HCT116 (cell line): Measurements from ENCODE around the gene BBS2. TPM values are rescaled to one million over a fixed set of nuclear protein-coding genes. Genes with fewer than 3 reads are reported as not detected.

Experiments
- ATAC-seq: fragments of 200-7000 bp; cut with Tn5 transposase; 2 replicates; pipeline ENCODE4 v1.9.1; 2020; ENCODE audit warnings: mild to moderate bottlenecking, moderate library complexity
- BruUV-seq: library from RNA; stranded (reverse); fragments of 400-500 nt; replicated peaks from 2 replicates; lab custom pipeline; 2021; lab: Mats Ljungman, UMichigan
- CTCF ChIA-PET: fragments of 300-600 bp; sonication (Branson Sonifier 250); formaldehyde crosslinking; loops from one replicate; lab custom pipeline; 2021; ENCODE audit warnings: antibody characterized with exemption; lab: Charles Lee
- POLR2A ChIA-PET: fragments of 300-600, 350-600 bp; sonication (Branson Sonifier 250); formaldehyde crosslinking; loops from one replicate; lab custom pipeline; 2021; ENCODE audit warnings: antibody characterized with exemption; lab: Charles Lee
- RAD21 ChIA-PET, 2 experiments: fragments of 300-600 bp; sonication (Branson Sonifier 250); formaldehyde crosslinking; loops; one replicate each; lab custom pipeline; 2023; ENCODE audit warnings: low total read pairs in 2 of 2; ENCODE audit not compliant: uncharacterized antibody in 2 of 2, unreplicated experiment in 2 of 2, low non-redundant PET in 1 of 2; lab: Charles Lee
- DNase-seq: peaks from one replicate; pipeline ENCODE4 v3.0.0-alpha.2; 2010; ENCODE audit warnings: low read depth, low spot score
- H2AFZ ChIP-seq: fragments of 200-600 bp; shearing (Covaris generic), sonication (generic); 2 replicates; pipeline ENCODE4 v1.6.1; 2017; ENCODE audit warnings: low read depth, mixed run types, mixed read lengths, antibody characterized with exemption, low read length; ENCODE audit not compliant: poor library complexity, severe bottlenecking
- H3K27ac ChIP-seq: 2 replicates; pipeline ENCODE4 v1.5.1; 2012; ENCODE audit warnings: low read depth, low read length
- H3K27me3 ChIP-seq: fragments of 200-600 bp; sonication (generic); 2 replicates; pipeline ENCODE4 v1.6.1; 2016; ENCODE audit warnings: mixed run types, low read length, mixed read lengths; ENCODE audit not compliant: insufficient read depth
- H3K36me3 ChIP-seq, 2 experiments: fragments of 200-500 bp in 1 of 2; fragments of 200-600 bp in 1 of 2; sonication (Bioruptor generic) in 1 of 2; sonication (generic) in 1 of 2; 2 replicates each; pipeline versions ENCODE4 v1.5.1 to v1.6.1; 2014 to 2016; ENCODE audit warnings: low read length in 2 of 2, inconsistent platforms in 1 of 2, mixed read lengths in 1 of 2, mixed run types in 1 of 2; ENCODE audit not compliant: insufficient read depth in 2 of 2, control insufficient read depth in 1 of 2
- H3K4me1 ChIP-seq, 2 experiments: fragments of 200-600 bp in 1 of 2; sonication (generic) in 1 of 2; 2 replicates each; pipeline versions ENCODE4 v1.5.1 to v1.6.1; 2012 to 2017; ENCODE audit warnings: low read length in 2 of 2, inconsistent platforms in 1 of 2, mild to moderate bottlenecking in 1 of 2, mixed read lengths in 1 of 2, mixed run types in 1 of 2, moderate library complexity in 1 of 2; ENCODE audit not compliant: insufficient read depth in 2 of 2, control insufficient read depth in 1 of 2
- H3K4me2 ChIP-seq: fragments of 200-600 bp; sonication (generic); 2 replicates; pipeline ENCODE4 v1.6.1; 2017; ENCODE audit warnings: mixed run types, low read length, mixed read lengths
- H3K4me3 ChIP-seq, 2 experiments: fragments of 200-600 bp in 1 of 2; sonication (generic) in 1 of 2; replicated peaks in 1 of 2; 2 replicates each; pipeline ENCODE4 v1.5.1; 2011 to 2016; ENCODE audit warnings: low read length in 2 of 2, control low read depth in 1 of 2, low read depth in 1 of 2, mild to moderate bottlenecking in 1 of 2, mixed read lengths in 1 of 2, mixed run types in 1 of 2
- H3K79me2 ChIP-seq: fragments of 200-600 bp; sonication (generic); 2 replicates; pipeline ENCODE4 v1.6.1; 2017; ENCODE audit warnings: mild to moderate bottlenecking, mixed run types, low read length, moderate library complexity, mixed read lengths; ENCODE audit not compliant: insufficient read depth
- H3K9ac ChIP-seq: fragments of 200-600 bp; sonication (generic); 2 replicates; pipeline ENCODE4 v1.6.1; 2016; ENCODE audit warnings: low read length, mixed read lengths
- H3K9me2 ChIP-seq: fragments of 200-600 bp; sonication (generic), shearing (Covaris generic); 2 replicates; pipeline ENCODE4 v1.6.1; 2017; ENCODE audit warnings: mixed run types, mild to moderate bottlenecking, moderate library complexity; ENCODE audit not compliant: insufficient read depth
- H3K9me3 ChIP-seq, 2 experiments: fragments of 200-500 bp in 1 of 2; fragments of 200-600 bp in 1 of 2; sonication (Bioruptor generic) in 1 of 2; sonication (generic) in 1 of 2; 2 replicates each; pipeline ENCODE4 v1.6.1; 2014 to 2017; ENCODE audit warnings: low read length in 2 of 2, mixed read lengths in 2 of 2, inconsistent platforms in 1 of 2, low read depth in 1 of 2, mild to moderate bottlenecking in 1 of 2, mixed run types in 1 of 2, moderate library complexity in 1 of 2; ENCODE audit not compliant: control insufficient read depth in 1 of 2, insufficient read depth in 1 of 2
- H4K20me1 ChIP-seq: fragments of 200-600 bp; sonication (generic), shearing (Covaris generic); 2 replicates; pipeline ENCODE4 v1.6.1; 2017; ENCODE audit warnings: mixed run types, mild to moderate bottlenecking, moderate library complexity; ENCODE audit not compliant: insufficient read depth
- CBX3 ChIP-seq: IDR thresholded peaks from 2 replicates; pipeline ENCODE4 v1.6.1; 2012; ENCODE audit warnings: low read depth
- CEBPB ChIP-seq: IDR thresholded peaks from 2 replicates; pipeline ENCODE4 v1.6.1; 2012; ENCODE audit warnings: low read depth
- EGR1 ChIP-seq: IDR thresholded peaks from 2 replicates; pipeline ENCODE4 v1.6.1; 2012; ENCODE audit warnings: low read depth
- EZH2 ChIP-seq: fragments of 200-600 bp; sonication (generic); IDR thresholded peaks from 2 replicates; pipeline ENCODE4 v1.6.1; 2017; ENCODE audit warnings: antibody characterized with exemption, mixed run types
- EZH2phosphoT487 ChIP-seq: fragments of 200-600 bp; IDR thresholded peaks from 2 replicates; pipeline ENCODE4 v1.6.1; 2018; ENCODE audit warnings: antibody characterized with exemption, borderline replicate concordance
- JUND ChIP-seq: IDR thresholded peaks from 2 replicates; pipeline ENCODE4 v1.6.1; 2012
- POLR2A ChIP-seq: IDR thresholded peaks from 2 replicates; pipeline ENCODE4 v1.7.0; 2011; ENCODE audit warnings: borderline replicate concordance; ENCODE audit not compliant: insufficient read depth, insufficient read length; ENCODE audit errors: extremely low read depth
- POLR2AphosphoS5 ChIP-seq: IDR thresholded peaks from 2 replicates; pipeline ENCODE4 v1.6.1; 2011; ENCODE audit warnings: mild to moderate bottlenecking, low read depth, low read length, moderate library complexity
- RAD21 ChIP-seq: IDR thresholded peaks from 2 replicates; pipeline ENCODE4 v1.6.1; 2012; ENCODE audit warnings: low read depth, mild to moderate bottlenecking
- SIN3A ChIP-seq: IDR thresholded peaks from 2 replicates; pipeline ENCODE4 v1.6.1; 2012; ENCODE audit warnings: low read depth
- SP1 ChIP-seq: IDR thresholded peaks from 2 replicates; pipeline ENCODE4 v1.6.1; 2012; ENCODE audit warnings: low read depth
- SRF ChIP-seq: IDR thresholded peaks from 2 replicates; pipeline ENCODE4 v1.6.1; 2012; ENCODE audit warnings: low read depth
- YY1 ChIP-seq: IDR thresholded peaks from 2 replicates; pipeline ENCODE4 v1.6.1; 2011; ENCODE audit warnings: low read length, low read depth, moderate library complexity, mild to moderate bottlenecking; ENCODE audit not compliant: insufficient replicate concordance; ENCODE audit errors: extremely low read depth
- ZNF274 ChIP-seq: fragments of 200-500 bp; sonication (Bioruptor generic); IDR thresholded peaks from 2 replicates; pipeline ENCODE4 v1.6.1; 2014; ENCODE audit warnings: mild to moderate bottlenecking, low read depth, low read length, inconsistent platforms
- intact Hi-C: fragments of 100-400 bp; cut with micrococcal nuclease; formaldehyde crosslinking; loops from 2 replicates; pipeline ENCODE4 v1.10.0; 2022
- total RNA-seq: library from RNA; stranded (reverse); gene quantifications from one replicate; pipeline ENCODE4 v1.2.1, GENCODE V29; 2021; ENCODE audit not compliant: unreplicated experiment
- TF ChIP-seq, protein P1 (sequence below): IDR thresholded peaks from 2 replicates; pipeline ENCODE4 v1.6.1; 2012
- TF ChIP-seq, protein P2 (sequence below): IDR thresholded peaks from 2 replicates; pipeline ENCODE4 v1.6.1; 2012
- TF ChIP-seq, protein P3 (sequence below), 3 experiments: fragments of 200-600 bp in 1 of 3; sonication (generic) in 1 of 3; IDR thresholded peaks in 2 of 3; conservative IDR thresholded peaks in 1 of 3; 2 replicates each; pipeline ENCODE4 v1.5.1; 2012 to 2017; ENCODE audit warnings: low read depth in 2 of 3, low read length in 2 of 3, antibody characterized with exemption in 1 of 3, borderline replicate concordance in 1 of 3, control low read depth in 1 of 3, mild to moderate bottlenecking in 1 of 3, mixed read lengths in 1 of 3, mixed run types in 1 of 3, moderate library complexity in 1 of 3; ENCODE audit not compliant: insufficient read depth in 1 of 3
- TF ChIP-seq, protein P4 (sequence below): IDR thresholded peaks from 2 replicates; pipeline ENCODE4 v1.6.1; 2011; ENCODE audit warnings: mild to moderate bottlenecking, low read length, moderate library complexity; ENCODE audit not compliant: insufficient replicate concordance; ENCODE audit errors: extremely low read depth

Gene BBS2
- total RNA-seq, 1 experiment from 2014 or later: 26.7 TPM

DNA sequence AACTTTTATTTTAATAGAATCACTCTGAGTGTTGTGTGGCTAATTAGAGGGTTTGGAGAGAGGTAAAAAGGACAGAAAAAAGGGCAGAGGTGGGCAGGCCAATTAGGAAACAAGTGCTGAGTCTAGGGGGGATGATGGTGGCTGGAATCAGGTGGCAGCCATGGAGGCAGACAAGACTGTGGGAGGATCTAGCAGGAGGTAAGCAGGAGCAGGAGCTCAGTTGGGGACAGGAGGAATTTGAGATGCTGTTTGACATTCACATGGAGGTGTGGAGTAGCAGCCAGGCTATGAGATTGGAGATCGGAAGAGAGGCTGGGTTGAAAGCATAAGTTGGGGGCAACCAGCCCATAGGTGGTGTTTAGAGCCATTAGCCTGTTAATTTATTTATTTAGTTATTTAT lies 41.3 kb upstream of the BBS2 start:
- H3K4me2 ChIP-seq: no peak overlapping the region
- H3K27ac ChIP-seq: no peak overlapping the region
- H3K27me3 ChIP-seq: peaks cover 8% of the 10 kb centered on the region
- no peak overlapping the region for H2AFZ ChIP-seq
- ATAC-seq (no peak), DNase-seq (no peak)
- H3K9me3 ChIP-seq: no peaks in the 10 kb centered on the region
- H3K36me3 ChIP-seq: no peaks in the 10 kb centered on the region
- TF ChIP-seq, protein P1, sequence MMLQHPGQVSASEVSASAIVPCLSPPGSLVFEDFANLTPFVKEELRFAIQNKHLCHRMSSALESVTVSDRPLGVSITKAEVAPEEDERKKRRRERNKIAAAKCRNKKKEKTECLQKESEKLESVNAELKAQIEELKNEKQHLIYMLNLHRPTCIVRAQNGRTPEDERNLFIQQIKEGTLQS: no peak
- no peak for TF ChIP-seq POLR2AphosphoS5
- TF ChIP-seq SIN3A: no peak
- TF ChIP-seq, protein P2, sequence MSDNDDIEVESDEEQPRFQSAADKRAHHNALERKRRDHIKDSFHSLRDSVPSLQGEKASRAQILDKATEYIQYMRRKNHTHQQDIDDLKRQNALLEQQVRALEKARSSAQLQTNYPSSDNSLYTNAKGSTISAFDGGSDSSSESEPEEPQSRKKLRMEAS: no peak
- no peak for TF ChIP-seq RAD21
- no peak for TF ChIP-seq CEBPB
- TF ChIP-seq, protein P3, sequence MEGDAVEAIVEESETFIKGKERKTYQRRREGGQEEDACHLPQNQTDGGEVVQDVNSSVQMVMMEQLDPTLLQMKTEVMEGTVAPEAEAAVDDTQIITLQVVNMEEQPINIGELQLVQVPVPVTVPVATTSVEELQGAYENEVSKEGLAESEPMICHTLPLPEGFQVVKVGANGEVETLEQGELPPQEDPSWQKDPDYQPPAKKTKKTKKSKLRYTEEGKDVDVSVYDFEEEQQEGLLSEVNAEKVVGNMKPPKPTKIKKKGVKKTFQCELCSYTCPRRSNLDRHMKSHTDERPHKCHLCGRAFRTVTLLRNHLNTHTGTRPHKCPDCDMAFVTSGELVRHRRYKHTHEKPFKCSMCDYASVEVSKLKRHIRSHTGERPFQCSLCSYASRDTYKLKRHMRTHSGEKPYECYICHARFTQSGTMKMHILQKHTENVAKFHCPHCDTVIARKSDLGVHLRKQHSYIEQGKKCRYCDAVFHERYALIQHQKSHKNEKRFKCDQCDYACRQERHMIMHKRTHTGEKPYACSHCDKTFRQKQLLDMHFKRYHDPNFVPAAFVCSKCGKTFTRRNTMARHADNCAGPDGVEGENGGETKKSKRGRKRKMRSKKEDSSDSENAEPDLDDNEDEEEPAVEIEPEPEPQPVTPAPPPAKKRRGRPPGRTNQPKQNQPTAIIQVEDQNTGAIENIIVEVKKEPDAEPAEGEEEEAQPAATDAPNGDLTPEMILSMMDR (IDR thresholded peaks at IDR 0.05 in 2 of 3, conservative IDR thresholded peaks at IDR 0.05 in 1 of 3; ENCODE audit: borderline replicate concordance in 1 of 3, insufficient read depth in 1 of 3, low read depth in 2 of 3, low read length in 2 of 3): no peak
- no peak for TF ChIP-seq POLR2A
- TF ChIP-seq, protein P4, sequence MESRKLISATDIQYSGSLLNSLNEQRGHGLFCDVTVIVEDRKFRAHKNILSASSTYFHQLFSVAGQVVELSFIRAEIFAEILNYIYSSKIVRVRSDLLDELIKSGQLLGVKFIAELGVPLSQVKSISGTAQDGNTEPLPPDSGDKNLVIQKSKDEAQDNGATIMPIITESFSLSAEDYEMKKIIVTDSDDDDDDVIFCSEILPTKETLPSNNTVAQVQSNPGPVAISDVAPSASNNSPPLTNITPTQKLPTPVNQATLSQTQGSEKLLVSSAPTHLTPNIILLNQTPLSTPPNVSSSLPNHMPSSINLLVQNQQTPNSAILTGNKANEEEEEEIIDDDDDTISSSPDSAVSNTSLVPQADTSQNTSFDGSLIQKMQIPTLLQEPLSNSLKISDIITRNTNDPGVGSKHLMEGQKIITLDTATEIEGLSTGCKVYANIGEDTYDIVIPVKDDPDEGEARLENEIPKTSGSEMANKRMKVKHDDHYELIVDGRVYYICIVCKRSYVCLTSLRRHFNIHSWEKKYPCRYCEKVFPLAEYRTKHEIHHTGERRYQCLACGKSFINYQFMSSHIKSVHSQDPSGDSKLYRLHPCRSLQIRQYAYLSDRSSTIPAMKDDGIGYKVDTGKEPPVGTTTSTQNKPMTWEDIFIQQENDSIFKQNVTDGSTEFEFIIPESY: no peak
- TF ChIP-seq SP1: no peak
- TF ChIP-seq EZH2: no peak
- TF ChIP-seq CBX3: no peak
- no peak for TF ChIP-seq ZNF274
- no peak for TF ChIP-seq EZH2phosphoT487
- TF ChIP-seq JUND: no peak
- no peak for TF ChIP-seq EGR1
- no peak for TF ChIP-seq SRF
- TF ChIP-seq YY1: no peak
- no peaks in the 10 kb centered on the region for H3K9me2 ChIP-seq
- no peaks in the 10 kb centered on the region for H4K20me1 ChIP-seq
- H3K9ac ChIP-seq: no peak overlapping the region
- CTCF ChIA-PET: no interaction called here
- RAD21 ChIA-PET: no interaction called here
- BruUV-seq: no TSS peak
- POLR2A ChIA-PET: no interaction called here
- H3K79me2 ChIP-seq: no peaks in the 10 kb centered on the region
- H3K4me3 ChIP-seq: no peak overlapping the region
- intact Hi-C loops: no loop called here
- H3K4me1 ChIP-seq: no peaks in the 10 kb centered on the region
